ENCODE measurements around the gene ZNF407.

DNA sequence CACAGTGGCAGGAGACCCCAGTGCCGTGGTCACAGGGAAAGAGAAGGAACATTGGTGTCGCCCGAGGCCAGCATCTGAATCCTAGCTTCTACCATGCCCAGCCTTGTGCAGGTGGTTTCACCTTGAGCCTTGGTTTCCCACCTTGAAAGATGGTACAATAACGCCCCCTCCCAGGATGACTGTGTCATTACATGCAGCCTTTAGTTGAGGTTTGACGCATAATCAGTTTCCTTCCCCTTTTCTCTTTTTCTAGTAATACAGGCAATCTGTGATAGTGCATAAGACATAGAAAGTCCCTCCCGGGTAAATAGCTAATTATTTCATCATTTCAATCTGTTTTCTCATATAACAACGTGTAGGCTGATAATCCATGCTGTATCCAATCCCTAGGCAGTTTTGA lies 29.8 kb upstream of the ZNF407 start:
- TF ChIP-seq ZNF146 (tag by site-specific recombination; IDR thresholded peaks at IDR 0.05) (no peak), ZNF274 (IDR thresholded peaks at IDR 0.05; ENCODE audit: low read length) (no peak), ZNF274 (tag by site-specific recombination; IDR thresholded peaks at IDR 0.05; ENCODE audit: borderline replicate concordance) (no peak), CTCF (tag by site-specific recombination; IDR thresholded peaks at IDR 0.05) (no peak), PRDM4 (tag by site-specific recombination; IDR thresholded peaks at IDR 0.05) (no peak), ZNF121 (tag by site-specific recombination; IDR thresholded peaks at IDR 0.05) (no peak), KLF16 (tag by site-specific recombination; IDR thresholded peaks at IDR 0.05) (no peak)
- TF ChIP-seq, protein P1, sequence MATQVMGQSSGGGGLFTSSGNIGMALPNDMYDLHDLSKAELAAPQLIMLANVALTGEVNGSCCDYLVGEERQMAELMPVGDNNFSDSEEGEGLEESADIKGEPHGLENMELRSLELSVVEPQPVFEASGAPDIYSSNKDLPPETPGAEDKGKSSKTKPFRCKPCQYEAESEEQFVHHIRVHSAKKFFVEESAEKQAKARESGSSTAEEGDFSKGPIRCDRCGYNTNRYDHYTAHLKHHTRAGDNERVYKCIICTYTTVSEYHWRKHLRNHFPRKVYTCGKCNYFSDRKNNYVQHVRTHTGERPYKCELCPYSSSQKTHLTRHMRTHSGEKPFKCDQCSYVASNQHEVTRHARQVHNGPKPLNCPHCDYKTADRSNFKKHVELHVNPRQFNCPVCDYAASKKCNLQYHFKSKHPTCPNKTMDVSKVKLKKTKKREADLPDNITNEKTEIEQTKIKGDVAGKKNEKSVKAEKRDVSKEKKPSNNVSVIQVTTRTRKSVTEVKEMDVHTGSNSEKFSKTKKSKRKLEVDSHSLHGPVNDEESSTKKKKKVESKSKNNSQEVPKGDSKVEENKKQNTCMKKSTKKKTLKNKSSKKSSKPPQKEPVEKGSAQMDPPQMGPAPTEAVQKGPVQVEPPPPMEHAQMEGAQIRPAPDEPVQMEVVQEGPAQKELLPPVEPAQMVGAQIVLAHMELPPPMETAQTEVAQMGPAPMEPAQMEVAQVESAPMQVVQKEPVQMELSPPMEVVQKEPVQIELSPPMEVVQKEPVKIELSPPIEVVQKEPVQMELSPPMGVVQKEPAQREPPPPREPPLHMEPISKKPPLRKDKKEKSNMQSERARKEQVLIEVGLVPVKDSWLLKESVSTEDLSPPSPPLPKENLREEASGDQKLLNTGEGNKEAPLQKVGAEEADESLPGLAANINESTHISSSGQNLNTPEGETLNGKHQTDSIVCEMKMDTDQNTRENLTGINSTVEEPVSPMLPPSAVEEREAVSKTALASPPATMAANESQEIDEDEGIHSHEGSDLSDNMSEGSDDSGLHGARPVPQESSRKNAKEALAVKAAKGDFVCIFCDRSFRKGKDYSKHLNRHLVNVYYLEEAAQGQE (tag by site-specific recombination; IDR thresholded peaks at IDR 0.05) = no peak
- TF ChIP-seq, protein P2, sequence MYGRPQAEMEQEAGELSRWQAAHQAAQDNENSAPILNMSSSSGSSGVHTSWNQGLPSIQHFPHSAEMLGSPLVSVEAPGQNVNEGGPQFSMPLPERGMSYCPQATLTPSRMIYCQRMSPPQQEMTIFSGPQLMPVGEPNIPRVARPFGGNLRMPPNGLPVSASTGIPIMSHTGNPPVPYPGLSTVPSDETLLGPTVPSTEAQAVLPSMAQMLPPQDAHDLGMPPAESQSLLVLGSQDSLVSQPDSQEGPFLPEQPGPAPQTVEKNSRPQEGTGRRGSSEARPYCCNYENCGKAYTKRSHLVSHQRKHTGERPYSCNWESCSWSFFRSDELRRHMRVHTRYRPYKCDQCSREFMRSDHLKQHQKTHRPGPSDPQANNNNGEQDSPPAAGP (tag by site-specific recombination; IDR thresholded peaks at IDR 0.05) = no peak
- TF ChIP-seq, protein P3, sequence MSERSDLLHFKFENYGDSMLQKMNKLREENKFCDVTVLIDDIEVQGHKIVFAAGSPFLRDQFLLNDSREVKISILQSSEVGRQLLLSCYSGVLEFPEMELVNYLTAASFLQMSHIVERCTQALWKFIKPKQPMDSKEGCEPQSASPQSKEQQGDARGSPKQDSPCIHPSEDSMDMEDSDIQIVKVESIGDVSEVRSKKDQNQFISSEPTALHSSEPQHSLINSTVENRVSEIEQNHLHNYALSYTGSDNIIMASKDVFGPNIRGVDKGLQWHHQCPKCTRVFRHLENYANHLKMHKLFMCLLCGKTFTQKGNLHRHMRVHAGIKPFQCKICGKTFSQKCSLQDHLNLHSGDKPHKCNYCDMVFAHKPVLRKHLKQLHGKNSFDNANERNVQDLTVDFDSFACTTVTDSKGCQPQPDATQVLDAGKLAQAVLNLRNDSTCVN (tag by site-specific recombination; optimal IDR thresholded peaks at IDR 0.05) = no peak

All from HEK293 (cell line).